Liver (tissue), 9 donors: ENCODE measurements around the gene TTLL4. TPM values are rescaled to one million over a fixed set of nuclear protein-coding genes. Genes with fewer than 3 reads are reported as not detected.

Source experiments
- DNase-seq: peaks from one replicate; pipeline ENCODE4 v3.0.0-alpha.2; 2017; ENCODE audit warnings: low spot score
- H3K27ac ChIP-seq, 2 donors: one replicate each; pipeline ENCODE4 v1.7.0; 2013; ENCODE audit warnings: inconsistent platforms in 2 of 2, low read length in 2 of 2, control low read depth in 1 of 2, low read depth in 1 of 2, mild to moderate bottlenecking in 1 of 2
- H3K27me3 ChIP-seq, 4 donors: one replicate each; pipeline versions ENCODE4 v1.6.1 to v1.7.0; 2013; ENCODE audit warnings: low read length in 3 of 4, inconsistent platforms in 1 of 4, mild to moderate bottlenecking in 1 of 4, moderate library complexity in 1 of 4; ENCODE audit not compliant: control insufficient read depth in 4 of 4, insufficient read depth in 4 of 4
- H3K36me3 ChIP-seq, 4 donors: one replicate each; pipeline versions ENCODE4 v1.6.1 to v1.7.0; 2013; ENCODE audit warnings: low read length in 3 of 4, mild to moderate bottlenecking in 3 of 4, low read depth in 1 of 4, moderate library complexity in 1 of 4; ENCODE audit not compliant: control insufficient read depth in 4 of 4, insufficient read depth in 3 of 4
- H3K4me1 ChIP-seq, 4 donors: one replicate each; pipeline versions ENCODE4 v1.6.1 to v1.7.0; 2013; ENCODE audit warnings: low read length in 3 of 4, mild to moderate bottlenecking in 3 of 4, moderate library complexity in 1 of 4; ENCODE audit not compliant: control insufficient read depth in 4 of 4, insufficient read depth in 4 of 4
- H3K4me3 ChIP-seq, 3 donors: one replicate each; pipeline versions ENCODE4 v1.6.1 to v1.7.0; 2013; ENCODE audit warnings: low read length in 3 of 3, control low read depth in 1 of 3, low read depth in 1 of 3, mild to moderate bottlenecking in 1 of 3
- H3K9ac ChIP-seq, 2 donors: one replicate each; pipeline ENCODE4 v1.7.0; 2013; ENCODE audit warnings: low read length in 2 of 2, mild to moderate bottlenecking in 2 of 2, moderate library complexity in 2 of 2, control low read depth in 1 of 2, low read depth in 1 of 2
- H3K9me3 ChIP-seq, 4 donors: one replicate each; pipeline versions ENCODE4 v1.6.1 to v1.7.0; 2013; ENCODE audit warnings: low read length in 3 of 4; ENCODE audit not compliant: control insufficient read depth in 4 of 4
- CTCF ChIP-seq: fragments of 150-350 bp; IDR thresholded peaks from 2 replicates; pipeline ENCODE4 v1.5.1; 2017; ENCODE audit warnings: improper control_type of control experiment, low read depth, low read length; ENCODE audit not compliant: missing input control
- EGR1 ChIP-seq, 2 donors: IDR thresholded peaks; 2 replicates each; pipeline ENCODE4 v1.6.1; 2016 to 2018; ENCODE audit warnings: antibody characterized with exemption in 2 of 2, low read depth in 2 of 2
- FOXA1 ChIP-seq: IDR thresholded peaks from 2 replicates; pipeline ENCODE4 v1.6.1; 2016; ENCODE audit warnings: antibody characterized with exemption
- FOXA2 ChIP-seq: IDR thresholded peaks from 2 replicates; pipeline ENCODE4 v1.6.1; 2016; ENCODE audit warnings: antibody characterized with exemption
- GABPA ChIP-seq, 2 donors: IDR thresholded peaks in 1 of 2; conservative IDR thresholded peaks in 1 of 2; 2 replicates each; pipeline ENCODE4 v1.6.1; 2016; ENCODE audit warnings: antibody characterized with exemption in 2 of 2, mild to moderate bottlenecking in 1 of 2, moderate library complexity in 1 of 2
- HNF4A ChIP-seq, 2 donors: conservative IDR thresholded peaks; 2 replicates each; pipeline ENCODE4 v1.6.1; 2016; ENCODE audit warnings: antibody characterized with exemption in 2 of 2, mild to moderate bottlenecking in 2 of 2
- HNF4G ChIP-seq: IDR thresholded peaks from 2 replicates; pipeline ENCODE4 v1.6.1; 2016; ENCODE audit warnings: antibody characterized with exemption
- JUND ChIP-seq, 2 donors: IDR thresholded peaks; 2 replicates each; pipeline ENCODE4 v1.6.1; 2016; ENCODE audit warnings: antibody characterized with exemption in 2 of 2
- MAX ChIP-seq: IDR thresholded peaks from 2 replicates; pipeline ENCODE4 v1.6.1; 2016; ENCODE audit warnings: antibody characterized with exemption
- NR2F2 ChIP-seq: IDR thresholded peaks from 2 replicates; pipeline ENCODE4 v1.6.1; 2016; ENCODE audit warnings: antibody characterized with exemption
- RAD21 ChIP-seq, 2 donors: IDR thresholded peaks; 2 replicates each; pipeline ENCODE4 v1.6.1; 2016; ENCODE audit warnings: antibody characterized with exemption in 2 of 2, mild to moderate bottlenecking in 2 of 2
- REST ChIP-seq: IDR thresholded peaks from 2 replicates; pipeline ENCODE4 v1.6.1; 2016; ENCODE audit warnings: antibody characterized with exemption, mild to moderate bottlenecking
- RXRA ChIP-seq, 2 donors: IDR thresholded peaks; 2 replicates each; pipeline ENCODE4 v1.6.1; 2017 to 2018; ENCODE audit warnings: antibody characterized with exemption in 2 of 2, mild to moderate bottlenecking in 1 of 2
- SP1 ChIP-seq: IDR thresholded peaks from 2 replicates; pipeline ENCODE4 v1.6.1; 2018; ENCODE audit warnings: antibody characterized with exemption, mild to moderate bottlenecking
- TAF1 ChIP-seq: conservative IDR thresholded peaks from 2 replicates; pipeline ENCODE4 v1.6.1; 2016; ENCODE audit warnings: antibody characterized with exemption, mild to moderate bottlenecking
- YY1 ChIP-seq: IDR thresholded peaks from 2 replicates; pipeline ENCODE4 v1.6.1; 2016; ENCODE audit warnings: antibody characterized with exemption, mild to moderate bottlenecking
- WGBS: extraction: QIAGEN DNeasy Blood & Tissue Kit; methylation state at CpG from one replicate; pipeline ENCODE4 v1.1.7; 2013; 5-methylcytosine and 5-hydroxymethylcytosine counted together
- polyA plus RNA-seq, 2 donors: library from polyadenylated mRNA; stranded (reverse) in 1 of 2; unstranded in 1 of 2; fragments of 200-250 nt in 1 of 2; fragments of >200 nt in 1 of 2; fragmentation: Nextera tagmentation in 1 of 2; extraction: Ambion mirVana in 1 of 2; gene quantifications; one replicate each; pipeline versions ENCODE4 v1.2.1 to v1.2.3, GENCODE V29; 2013 to 2015
- total RNA-seq, 2 donors: library from RNA; depleted of rRNA; stranded (reverse); fragments of >200 nt; gene quantifications; one replicate each; pipeline ENCODE4 v1.2.3, GENCODE V29; 2014
- TF ChIP-seq, protein P1 (sequence below): IDR thresholded peaks from 2 replicates; pipeline ENCODE4 v1.6.1; 2016; ENCODE audit warnings: antibody characterized with exemption
- TF ChIP-seq, protein P2 (sequence below): IDR thresholded peaks from 2 replicates; pipeline ENCODE4 v1.6.1; 2016; ENCODE audit warnings: antibody characterized with exemption
- donor health status: healthy.
- donor health status: healthy.
- donor health status: healthy.
- donor health status: healthy.
- donor health status: healthy.

The TTLL4 gene, protein sequence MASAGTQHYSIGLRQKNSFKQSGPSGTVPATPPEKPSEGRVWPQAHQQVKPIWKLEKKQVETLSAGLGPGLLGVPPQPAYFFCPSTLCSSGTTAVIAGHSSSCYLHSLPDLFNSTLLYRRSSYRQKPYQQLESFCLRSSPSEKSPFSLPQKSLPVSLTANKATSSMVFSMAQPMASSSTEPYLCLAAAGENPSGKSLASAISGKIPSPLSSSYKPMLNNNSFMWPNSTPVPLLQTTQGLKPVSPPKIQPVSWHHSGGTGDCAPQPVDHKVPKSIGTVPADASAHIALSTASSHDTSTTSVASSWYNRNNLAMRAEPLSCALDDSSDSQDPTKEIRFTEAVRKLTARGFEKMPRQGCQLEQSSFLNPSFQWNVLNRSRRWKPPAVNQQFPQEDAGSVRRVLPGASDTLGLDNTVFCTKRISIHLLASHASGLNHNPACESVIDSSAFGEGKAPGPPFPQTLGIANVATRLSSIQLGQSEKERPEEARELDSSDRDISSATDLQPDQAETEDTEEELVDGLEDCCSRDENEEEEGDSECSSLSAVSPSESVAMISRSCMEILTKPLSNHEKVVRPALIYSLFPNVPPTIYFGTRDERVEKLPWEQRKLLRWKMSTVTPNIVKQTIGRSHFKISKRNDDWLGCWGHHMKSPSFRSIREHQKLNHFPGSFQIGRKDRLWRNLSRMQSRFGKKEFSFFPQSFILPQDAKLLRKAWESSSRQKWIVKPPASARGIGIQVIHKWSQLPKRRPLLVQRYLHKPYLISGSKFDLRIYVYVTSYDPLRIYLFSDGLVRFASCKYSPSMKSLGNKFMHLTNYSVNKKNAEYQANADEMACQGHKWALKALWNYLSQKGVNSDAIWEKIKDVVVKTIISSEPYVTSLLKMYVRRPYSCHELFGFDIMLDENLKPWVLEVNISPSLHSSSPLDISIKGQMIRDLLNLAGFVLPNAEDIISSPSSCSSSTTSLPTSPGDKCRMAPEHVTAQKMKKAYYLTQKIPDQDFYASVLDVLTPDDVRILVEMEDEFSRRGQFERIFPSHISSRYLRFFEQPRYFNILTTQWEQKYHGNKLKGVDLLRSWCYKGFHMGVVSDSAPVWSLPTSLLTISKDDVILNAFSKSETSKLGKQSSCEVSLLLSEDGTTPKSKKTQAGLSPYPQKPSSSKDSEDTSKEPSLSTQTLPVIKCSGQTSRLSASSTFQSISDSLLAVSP
- total RNA-seq (10 to 100 TPM in 1 of 2 donors, 1 to 10 TPM in 1; 6.9 to 14.0 TPM), polyA plus RNA-seq (1 to 10 TPM; 5.7 to 6.4 TPM)

- H3K9me3 ChIP-seq = no peaks in the 10 kb centered on the region
- peak within 1 kb of the TSS; percentile 34 to 66 for H3K9ac ChIP-seq
- no peaks in the 10 kb centered on the region for H3K27me3 ChIP-seq
- H3K27ac ChIP-seq = peak within 1 kb of the TSS; percentile 91 to 92
- TF ChIP-seq MAX (peak; percentile 18), HNF4A (conservative IDR thresholded peaks at IDR 0.05) (no peak), RXRA (IDR thresholded peaks at IDR 0.05) (peak in 1 of 2 donors; percentile 9), FOXA2 (no peak), TAF1 (no peak), EGR1 (IDR thresholded peaks at IDR 0.05; ENCODE audit: low read depth in 2 of 2) (no peak), GABPA (IDR thresholded peaks at IDR 0.05 in 1 of 2, conservative IDR thresholded peaks at IDR 0.05 in 1 of 2) (peak in 1 of 2 donors; percentile 64), NR2F2 (no peak), SP1 (peak; percentile 24), CTCF (peak; percentile 75), RAD21 (IDR thresholded peaks at IDR 0.05) (peak; percentile 77 to 79), HNF4G (no peak), REST (peak; percentile 58), JUND (IDR thresholded peaks at IDR 0.05) (no peak), YY1 (peak; percentile 95), FOXA1 (no peak)
- TF ChIP-seq, protein P1, sequence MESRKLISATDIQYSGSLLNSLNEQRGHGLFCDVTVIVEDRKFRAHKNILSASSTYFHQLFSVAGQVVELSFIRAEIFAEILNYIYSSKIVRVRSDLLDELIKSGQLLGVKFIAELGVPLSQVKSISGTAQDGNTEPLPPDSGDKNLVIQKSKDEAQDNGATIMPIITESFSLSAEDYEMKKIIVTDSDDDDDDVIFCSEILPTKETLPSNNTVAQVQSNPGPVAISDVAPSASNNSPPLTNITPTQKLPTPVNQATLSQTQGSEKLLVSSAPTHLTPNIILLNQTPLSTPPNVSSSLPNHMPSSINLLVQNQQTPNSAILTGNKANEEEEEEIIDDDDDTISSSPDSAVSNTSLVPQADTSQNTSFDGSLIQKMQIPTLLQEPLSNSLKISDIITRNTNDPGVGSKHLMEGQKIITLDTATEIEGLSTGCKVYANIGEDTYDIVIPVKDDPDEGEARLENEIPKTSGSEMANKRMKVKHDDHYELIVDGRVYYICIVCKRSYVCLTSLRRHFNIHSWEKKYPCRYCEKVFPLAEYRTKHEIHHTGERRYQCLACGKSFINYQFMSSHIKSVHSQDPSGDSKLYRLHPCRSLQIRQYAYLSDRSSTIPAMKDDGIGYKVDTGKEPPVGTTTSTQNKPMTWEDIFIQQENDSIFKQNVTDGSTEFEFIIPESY = peak; percentile 47
- TF ChIP-seq, protein P2, sequence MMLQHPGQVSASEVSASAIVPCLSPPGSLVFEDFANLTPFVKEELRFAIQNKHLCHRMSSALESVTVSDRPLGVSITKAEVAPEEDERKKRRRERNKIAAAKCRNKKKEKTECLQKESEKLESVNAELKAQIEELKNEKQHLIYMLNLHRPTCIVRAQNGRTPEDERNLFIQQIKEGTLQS = no peak
- peak; percentile 97 for DNase-seq
- H3K4me3 ChIP-seq = peak within 1 kb of the TSS; percentile 66 to 78 (median 73)
- H3K4me1 ChIP-seq = peaks cover 0 to 16% (median 2%) of the 10 kb centered on the region in 4 donors
- WGBS = under 1% methylated on average over 74 of the region's 74 CpGs
- H3K36me3 ChIP-seq = peaks cover 0 to 2% (median under 1%) of the 10 kb centered on the region in 4 donors
Measured at GRCh38 chr2:218710687-218711549, at the start of gene TTLL4. TSS of gene TTLL4 (plus strand) at chr2:218710835. CDS start at chr2:218737677, 26,842 bp downstream.
